Neutrophil (primary cell): ENCODE data around the gene PRKG1.

Source experiments
- H3K27ac ChIP-seq: fragments of 200-600 bp; sonication (generic); 2 replicates; pipeline ENCODE4 v1.5.1; 2016; ENCODE audit warnings: mild to moderate bottlenecking, moderate library complexity
- H3K27me3 ChIP-seq: fragments of 200-600 bp; sonication (generic); 2 replicates; pipeline ENCODE4 v1.6.0; 2016; ENCODE audit warnings: mild to moderate bottlenecking
- H3K36me3 ChIP-seq: fragments of 200-600 bp; sonication (generic); 2 replicates; pipeline ENCODE4 v1.5.1; 2017
- H3K4me1 ChIP-seq, 2 experiments: fragments of 200-600 bp in 1 of 2; sonication (generic) in 1 of 2; 1 replicate in 1 of 2; 2 replicates in 1 of 2; pipeline versions ENCODE4 v1.5.1 to v1.6.1; 2013 to 2016; ENCODE audit warnings: low read depth in 1 of 2, low read length in 1 of 2, mild to moderate bottlenecking in 1 of 2, moderate library complexity in 1 of 2; ENCODE audit not compliant: control insufficient read depth in 1 of 2, insufficient read depth in 1 of 2
- H3K4me3 ChIP-seq, 2 experiments: fragments of 200-600 bp in 1 of 2; sonication (generic) in 1 of 2; 1 replicate in 1 of 2; 2 replicates in 1 of 2; pipeline ENCODE4 v1.5.1; 2013 to 2016; ENCODE audit warnings: low read depth in 1 of 2, low read length in 1 of 2, mild to moderate bottlenecking in 1 of 2, moderate library complexity in 1 of 2
- H3K9me3 ChIP-seq: fragments of 200-600 bp; sonication (generic); 2 replicates; pipeline ENCODE4 v1.5.1; 2016
- CTCF ChIP-seq: fragments of 200-600 bp; sonication (generic); IDR thresholded peaks from 2 replicates; pipeline ENCODE4 v1.5.1; 2016; ENCODE audit warnings: antibody characterized with exemption

PRKG1 gene

GRCh38 chr10:51144161-51144781 is 70.0 kb downstream of the PRKG1 start:
- no peaks in the 10 kb centered on the region for H3K27me3 ChIP-seq
- H3K4me1 ChIP-seq: no peaks in the 10 kb centered on the region
- H3K9me3 ChIP-seq: no peaks in the 10 kb centered on the region
- no peak overlapping the region for H3K27ac ChIP-seq
- no peak for TF ChIP-seq CTCF
- H3K4me3 ChIP-seq: no peak overlapping the region
- no peaks in the 10 kb centered on the region for H3K36me3 ChIP-seq

GRCh38 chr10:51145375-51145774 is 71.1 kb downstream of the PRKG1 start:
- Histone ChIP-seq H3K9me3 (no peaks in the 10 kb centered on the region), H3K27me3 (no peaks in the 10 kb centered on the region), H3K4me3 (no peak overlapping the region), H3K36me3 (no peaks in the 10 kb centered on the region), H3K27ac (no peak overlapping the region), H3K4me1 (no peaks in the 10 kb centered on the region)
- no peak for TF ChIP-seq CTCF

- no peaks in the 10 kb centered on the region for H3K4me1 ChIP-seq
- H3K4me3 ChIP-seq: no peak overlapping the region
- no peaks in the 10 kb centered on the region for H3K36me3 ChIP-seq
- no peak for TF ChIP-seq CTCF
- no peak overlapping the region for H3K27ac ChIP-seq
- H3K27me3 ChIP-seq: no peaks in the 10 kb centered on the region
- H3K9me3 ChIP-seq: no peaks in the 10 kb centered on the region
Observed at GRCh38 chr10:51147644-51148399, 73.5 kb downstream of the PRKG1 start.

GRCh38 chr10:51156926-51157325 is 82.6 kb downstream of the PRKG1 start:
- no peaks in the 10 kb centered on the region for H3K36me3 ChIP-seq
- no peaks in the 10 kb centered on the region for H3K4me1 ChIP-seq
- H3K4me3 ChIP-seq: no peak overlapping the region
- no peaks in the 10 kb centered on the region for H3K9me3 ChIP-seq
- TF ChIP-seq CTCF: no peak
- no peaks in the 10 kb centered on the region for H3K27me3 ChIP-seq
- H3K27ac ChIP-seq: no peak overlapping the region

GRCh38 chr10:51158832-51159231 is 84.5 kb downstream of the PRKG1 start:
- Histone ChIP-seq H3K27ac (no peak overlapping the region), H3K4me1 (no peaks in the 10 kb centered on the region), H3K36me3 (no peaks in the 10 kb centered on the region), H3K27me3 (no peaks in the 10 kb centered on the region), H3K4me3 (no peak overlapping the region), H3K9me3 (no peaks in the 10 kb centered on the region)
- TF ChIP-seq CTCF: no peak
